IgD-negative memory B cell (primary cell): Measurements from ENCODE around the gene LDLRAP1. TPM values are rescaled to one million over a fixed set of nuclear protein-coding genes. Genes with fewer than 3 reads are reported as not detected.
"Not testable (repeated sequence)": the region's sequence is repeated elsewhere in the genome, so short reads cannot be mapped to it uniquely, and the experiment has no call there.

ENCODE experiments used
- H3K27ac Mint-ChIP-seq, 3 donors: one replicate each; pipeline ENCODE4 v1.8.0; 2020 to 2022; ENCODE audit warnings: mild to moderate bottlenecking in 3 of 3, mixed read lengths in 3 of 3, moderate library complexity in 1 of 3
- H3K27me3 Mint-ChIP-seq: one replicate; pipeline ENCODE4 v1.8.0; 2021; ENCODE audit warnings: mixed read lengths
- H3K36me3 Mint-ChIP-seq: one replicate; pipeline ENCODE4 v1.8.0; 2020; ENCODE audit warnings: mild to moderate bottlenecking, mixed read lengths
- H3K4me1 Mint-ChIP-seq, 3 donors: one replicate each; pipeline ENCODE4 v1.8.0; 2020 to 2022; ENCODE audit warnings: mixed read lengths in 3 of 3, mild to moderate bottlenecking in 1 of 3
- H3K4me3 Mint-ChIP-seq, 4 donors: one replicate each; pipeline ENCODE4 v1.8.0; 2020 to 2022; ENCODE audit warnings: mild to moderate bottlenecking in 4 of 4, mixed read lengths in 4 of 4, moderate library complexity in 3 of 4
- H3K9me3 Mint-ChIP-seq, 3 donors: one replicate each; pipeline ENCODE4 v1.8.0; 2020 to 2021; ENCODE audit warnings: mixed read lengths in 3 of 3, mild to moderate bottlenecking in 1 of 3
- polyA plus RNA-seq: library from polyadenylated mRNA; unstranded; fragments of 300-500 nt; fragmentation: Illumina TruSeq; gene quantifications from one replicate; pipeline ENCODE4 v1.2.3, GENCODE V29; 2021

The LDLRAP1 gene
- polyA plus RNA-seq, 1 donor from 2014 or later = 60.5 TPM

- H3K27me3 Mint-ChIP-seq = peaks cover 29% of the 10 kb centered on the region
- peaks cover 2 to 21% (median 10%) of the 10 kb centered on the region in 3 donors for H3K4me1 Mint-ChIP-seq
- not testable (repeated sequence) for H3K36me3 Mint-ChIP-seq, H3K9me3 Mint-ChIP-seq, H3K27ac Mint-ChIP-seq, H3K4me3 Mint-ChIP-seq
These were observed 60.6 kb downstream of the LDLRAP1 start for GRCh38 chr1:25603779-25604538.

DNA sequence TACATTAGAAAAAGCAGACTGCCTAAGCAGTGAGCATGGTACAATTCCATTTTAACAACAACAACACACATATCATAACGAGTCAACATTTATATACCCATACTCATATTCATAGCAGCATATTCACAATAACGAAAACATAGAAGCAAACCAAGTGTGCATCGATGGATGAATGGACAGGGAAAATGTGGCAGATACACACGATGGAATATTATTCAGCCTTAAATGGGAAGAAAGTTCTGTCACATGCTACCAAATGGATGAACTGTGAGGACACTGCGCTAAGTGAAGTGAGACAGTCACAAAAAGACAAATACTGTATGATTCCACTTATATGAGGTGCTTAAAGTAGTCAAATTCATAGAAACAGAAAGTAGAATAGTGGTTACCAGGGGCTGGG lies 63.7 kb downstream of the LDLRAP1 start:
- H3K4me1 Mint-ChIP-seq = peaks cover 2 to 16% (median 9%) of the 10 kb centered on the region in 3 donors
- H3K4me3 Mint-ChIP-seq = no peak overlapping the region

DNA sequence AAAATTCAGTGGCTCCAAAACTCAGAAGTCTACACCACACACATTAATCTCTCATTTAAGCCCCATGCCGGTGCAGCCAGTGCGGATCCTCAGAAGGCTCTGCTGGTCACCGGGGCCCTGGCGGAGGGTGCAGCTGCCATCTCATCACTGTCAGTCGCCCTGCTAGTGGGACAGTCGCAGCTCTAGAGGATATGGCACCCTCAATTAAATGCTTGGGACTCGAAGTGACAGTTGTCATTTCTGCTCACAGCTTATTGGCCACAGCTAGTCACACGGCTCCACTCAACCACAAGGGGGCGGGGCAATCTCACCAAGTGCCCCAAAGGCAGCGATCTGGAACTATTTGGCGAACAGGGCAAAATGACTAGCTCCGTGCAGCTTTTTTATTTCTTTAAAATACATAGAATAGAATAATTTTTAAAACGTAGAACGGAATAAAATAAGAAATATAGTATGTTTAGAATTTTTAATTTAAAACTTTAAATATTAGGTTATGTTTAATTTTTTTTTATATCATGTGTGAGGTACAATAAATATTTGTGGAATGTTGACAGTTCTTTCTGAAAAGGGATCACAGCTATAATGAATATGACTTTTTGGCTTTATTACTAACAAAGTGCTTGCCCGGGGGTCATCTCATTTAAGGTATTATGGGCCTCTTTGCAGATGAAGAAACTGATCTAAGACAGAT lies 65.2 kb downstream of the LDLRAP1 start:
- Mint-ChIP-seq H3K4me1 (peaks cover 2 to 16% (median 9%) of the 10 kb centered on the region in 3 donors), H3K27ac (no peak overlapping the region), H3K36me3 (no peaks in the 10 kb centered on the region), H3K9me3 (no peaks in the 10 kb centered on the region), H3K4me3 (peak overlapping the region in 2 of 4 donors; percentile 25 to 40), H3K27me3 (peaks cover 34% of the 10 kb centered on the region)

More for the DNA sequence above, 63.7 kb downstream of the LDLRAP1 start:
- H3K27me3 Mint-ChIP-seq = peaks cover 35% of the 10 kb centered on the region
- no peak overlapping the region for H3K27ac Mint-ChIP-seq
- no peaks in the 10 kb centered on the region for H3K9me3 Mint-ChIP-seq
- H3K36me3 Mint-ChIP-seq = no peaks in the 10 kb centered on the region

DNA sequence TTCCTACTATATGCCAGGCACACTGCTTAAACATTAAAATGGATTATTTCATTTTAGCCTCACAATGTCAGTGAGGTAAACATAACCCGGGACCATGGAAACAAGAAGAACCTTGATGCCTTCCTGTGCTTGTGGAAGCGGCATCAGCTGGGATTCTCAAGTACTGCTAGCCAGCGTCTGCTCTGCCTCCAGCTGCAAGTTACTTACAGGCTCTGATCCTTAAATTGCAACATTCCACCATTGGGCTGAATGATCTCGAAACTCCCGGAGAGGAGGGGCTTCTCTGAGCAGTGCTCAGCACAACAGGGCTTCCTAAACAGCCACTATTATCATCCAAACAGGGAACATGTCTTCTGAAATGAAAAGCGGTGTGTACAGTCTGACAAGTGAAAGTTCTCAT lies 66.5 kb downstream of the LDLRAP1 start:
- no peaks in the 10 kb centered on the region for H3K9me3 Mint-ChIP-seq
- H3K27me3 Mint-ChIP-seq = peaks cover 34% of the 10 kb centered on the region
- H3K27ac Mint-ChIP-seq = no peak overlapping the region
- H3K4me3 Mint-ChIP-seq = no peak overlapping the region
- peaks cover 4 to 18% (median 14%) of the 10 kb centered on the region in 3 donors for H3K4me1 Mint-ChIP-seq
- H3K36me3 Mint-ChIP-seq = no peaks in the 10 kb centered on the region

DNA sequence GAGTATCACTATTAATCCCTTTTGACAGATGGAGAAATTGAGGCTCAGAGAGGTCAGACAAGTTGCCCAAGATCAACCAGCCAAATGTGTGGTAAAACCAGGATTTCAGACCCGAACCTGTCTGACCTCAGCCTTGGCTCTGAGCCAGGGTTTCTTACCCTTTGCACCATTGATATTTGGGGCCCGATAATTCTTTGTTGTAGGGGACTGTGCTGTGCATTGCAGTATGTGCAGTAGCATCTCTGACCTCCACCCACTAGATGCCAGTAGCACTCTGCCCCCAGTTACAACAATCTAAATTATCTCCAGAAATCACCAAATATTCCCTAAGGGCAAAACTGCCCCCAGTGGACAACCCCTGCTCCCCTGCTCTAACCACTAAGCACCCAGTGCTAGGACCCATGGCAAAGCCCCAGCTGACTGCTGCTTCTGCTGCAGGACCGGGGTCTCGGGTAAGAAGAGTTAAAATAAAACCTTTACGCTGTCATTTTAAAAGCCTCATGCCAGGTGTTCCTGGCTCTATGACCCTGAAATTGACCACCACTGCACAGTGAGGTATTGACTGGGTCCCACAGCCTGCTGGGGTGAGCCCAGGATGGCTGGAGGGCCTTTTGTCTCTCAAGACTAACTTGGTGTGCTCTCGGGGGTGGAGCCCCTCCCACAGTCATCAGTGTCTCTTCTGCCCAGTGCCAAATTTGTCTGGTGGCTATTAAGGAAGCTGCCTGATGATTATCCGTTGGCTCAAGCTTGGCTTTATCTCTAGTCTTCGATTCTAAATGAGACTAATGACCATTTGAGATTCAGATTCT lies 67.6 kb downstream of the LDLRAP1 start:
- no peaks in the 10 kb centered on the region for H3K9me3 Mint-ChIP-seq
- H3K27me3 Mint-ChIP-seq = peaks cover 25% of the 10 kb centered on the region
- peaks cover 10 to 23% (median 21%) of the 10 kb centered on the region in 3 donors for H3K4me1 Mint-ChIP-seq
- H3K36me3 Mint-ChIP-seq = no peaks in the 10 kb centered on the region
- H3K4me3 Mint-ChIP-seq = peak overlapping the region in 1 of 4 donors; percentile 43
- no peak overlapping the region for H3K27ac Mint-ChIP-seq

DNA sequence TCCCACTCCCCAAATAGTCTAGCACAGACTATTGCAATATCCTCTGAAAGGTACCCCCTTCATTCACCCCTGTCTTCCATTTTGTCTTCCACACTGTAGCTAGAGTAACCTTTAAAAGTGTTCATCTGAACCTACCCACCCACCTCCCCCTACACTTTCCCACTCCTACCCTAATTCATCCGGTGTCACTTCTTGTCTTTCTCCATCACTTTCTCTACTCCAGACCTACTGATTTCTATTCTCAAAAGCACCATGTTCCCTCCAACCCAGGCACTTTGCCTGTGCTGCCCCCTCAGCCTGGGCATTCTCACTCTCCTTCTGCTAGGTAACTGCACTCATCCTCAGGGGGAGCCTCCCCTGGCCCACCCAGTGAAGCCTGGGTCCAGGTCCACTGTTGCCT lies 68.4 kb downstream of the LDLRAP1 start:
- Mint-ChIP-seq H3K27ac (no peak overlapping the region), H3K4me3 (no peak overlapping the region), H3K36me3 (no peaks in the 10 kb centered on the region), H3K9me3 (no peaks in the 10 kb centered on the region), H3K4me1 (peaks cover 10 to 22% (median 21%) of the 10 kb centered on the region in 3 donors), H3K27me3 (peaks cover 21% of the 10 kb centered on the region)

- Mint-ChIP-seq H3K9me3 (no peaks in the 10 kb centered on the region), H3K4me1 (peaks cover 10 to 21% (median 16%) of the 10 kb centered on the region in 3 donors), H3K4me3 (no peak overlapping the region), H3K36me3 (no peaks in the 10 kb centered on the region), H3K27ac (no peak overlapping the region), H3K27me3 (peaks cover 16% of the 10 kb centered on the region)
These were observed 69.0 kb downstream of the LDLRAP1 start for GRCh38 chr1:25612421-25612820.

DNA sequence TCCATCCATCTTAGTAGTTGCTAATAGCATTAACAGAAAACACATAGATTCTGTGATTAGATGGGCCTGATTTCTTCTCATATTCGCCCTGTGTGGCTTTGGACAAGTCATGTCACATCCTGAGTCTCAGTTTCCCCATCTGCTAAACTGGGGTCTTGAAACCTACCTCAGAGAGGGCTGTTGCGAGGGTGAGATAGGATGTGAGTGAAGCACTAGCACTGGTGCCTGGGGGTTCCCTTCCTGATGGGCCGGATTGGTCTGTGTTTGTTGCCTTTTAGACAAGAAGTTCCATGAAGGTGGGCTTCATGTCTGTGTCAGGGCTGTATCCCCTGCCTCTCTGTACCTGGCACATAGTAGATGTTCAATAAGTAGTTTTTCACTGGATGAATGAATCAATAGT lies 69.7 kb downstream of the LDLRAP1 start:
- Mint-ChIP-seq H3K4me3 (peak overlapping the region in 1 of 4 donors; percentile 51), H3K9me3 (no peaks in the 10 kb centered on the region), H3K27me3 (peaks cover 16% of the 10 kb centered on the region), H3K27ac (peak overlapping the region in 1 of 3 donors; percentile 31), H3K4me1 (peaks cover 10 to 21% (median 16%) of the 10 kb centered on the region in 3 donors), H3K36me3 (no peaks in the 10 kb centered on the region)

DNA sequence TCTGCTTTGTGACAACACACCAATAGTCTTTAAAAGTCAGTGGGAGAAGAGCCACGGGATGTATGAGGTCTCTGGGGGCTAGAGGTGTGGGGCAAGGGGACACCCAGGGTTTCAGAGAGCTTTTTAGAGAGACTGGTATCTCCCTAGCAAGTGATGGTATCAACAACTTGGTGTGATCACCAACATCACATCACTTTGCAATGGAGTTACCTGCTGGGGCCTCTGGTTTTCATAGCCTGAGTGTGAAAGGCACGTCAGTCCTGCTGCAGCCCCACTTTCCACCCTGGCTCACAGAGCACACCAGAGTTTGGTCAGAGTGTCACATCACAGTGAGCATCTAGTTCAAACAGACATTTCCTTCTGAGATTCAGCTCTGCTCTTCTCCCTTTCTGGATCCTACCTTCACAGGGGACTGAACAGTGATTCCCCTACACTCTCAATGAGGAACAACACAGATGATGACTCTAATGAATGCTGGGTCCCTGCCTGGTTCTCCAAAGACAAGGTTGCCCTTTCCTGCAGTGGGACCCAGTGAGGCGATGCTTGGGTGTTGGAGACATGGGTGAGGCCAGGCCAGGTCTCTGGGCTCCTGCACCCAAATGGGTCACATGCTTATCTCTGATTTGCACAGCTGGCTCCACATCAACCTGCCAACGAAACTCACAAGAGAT lies 71.2 kb downstream of the LDLRAP1 start:
- H3K4me3 Mint-ChIP-seq = peak overlapping the region in 3 of 4 donors; percentile 12 to 51 (median 21)
- peaks cover 14 to 16% (median 16%) of the 10 kb centered on the region in 3 donors for H3K4me1 Mint-ChIP-seq
- H3K36me3 Mint-ChIP-seq = no peaks in the 10 kb centered on the region
- H3K27me3 Mint-ChIP-seq = peaks cover 25% of the 10 kb centered on the region
- no peaks in the 10 kb centered on the region for H3K9me3 Mint-ChIP-seq
- peak overlapping the region; percentile 7 to 80 (median 74) for H3K27ac Mint-ChIP-seq

DNA sequence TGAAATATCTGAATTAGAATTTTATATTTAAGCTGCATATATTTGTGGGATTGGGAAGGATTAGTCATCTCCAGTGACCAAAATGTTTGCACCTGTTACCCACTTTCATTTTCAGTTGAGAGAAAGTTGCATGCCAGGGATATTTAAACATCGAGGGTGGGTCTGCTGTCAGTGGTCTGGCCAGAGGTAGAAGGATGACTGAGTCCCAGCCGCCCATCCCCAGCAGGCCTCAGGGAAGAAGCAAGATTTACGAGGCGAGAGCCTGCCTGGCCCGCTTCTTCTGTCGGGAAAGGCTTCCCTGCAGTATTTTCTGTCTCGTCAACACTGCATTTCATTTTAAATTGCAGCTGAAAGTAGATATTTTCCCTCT lies 71.8 kb downstream of the LDLRAP1 start:
- Mint-ChIP-seq H3K4me3 (peak overlapping the region in 3 of 4 donors; percentile 21 to 78 (median 51)), H3K27me3 (peaks cover 22% of the 10 kb centered on the region), H3K27ac (peak overlapping the region in 2 of 3 donors; percentile 7 to 65), H3K4me1 (peaks cover 14 to 16% (median 16%) of the 10 kb centered on the region in 3 donors), H3K36me3 (no peaks in the 10 kb centered on the region), H3K9me3 (no peaks in the 10 kb centered on the region)

DNA sequence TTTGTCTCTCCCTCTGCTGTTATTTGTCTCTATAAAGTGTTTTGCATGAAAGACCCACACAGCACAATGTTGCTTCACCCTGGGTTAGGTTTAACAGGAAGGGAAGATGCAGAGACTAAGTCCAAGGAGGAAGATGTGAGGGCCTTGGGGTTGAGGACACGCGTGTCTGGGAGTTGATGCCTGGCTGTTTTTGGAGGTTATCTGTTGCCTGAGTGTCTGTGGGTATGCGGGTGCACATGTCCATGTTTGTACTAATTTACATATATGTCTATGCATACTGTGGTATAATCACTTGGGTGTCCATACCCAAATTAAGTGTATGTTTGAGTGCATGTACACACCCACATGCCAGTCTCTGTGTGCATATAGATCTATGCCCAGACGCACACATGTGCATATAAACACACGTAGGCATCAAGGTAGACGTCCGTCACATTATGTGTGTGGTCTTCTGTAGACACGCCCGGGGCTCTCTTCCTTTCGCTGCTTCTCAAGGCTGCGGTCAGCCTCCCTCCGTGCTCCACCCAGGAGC lies 72.2 kb downstream of the LDLRAP1 start:
- peak overlapping the region; percentile 7 to 76 (median 65) for H3K27ac Mint-ChIP-seq
- H3K27me3 Mint-ChIP-seq = peaks cover 23% of the 10 kb centered on the region
- H3K4me1 Mint-ChIP-seq = peaks cover 14 to 19% (median 16%) of the 10 kb centered on the region in 3 donors
- H3K4me3 Mint-ChIP-seq = peak overlapping the region; percentile 51 to 89 (median 72)
- no peaks in the 10 kb centered on the region for H3K9me3 Mint-ChIP-seq
- no peaks in the 10 kb centered on the region for H3K36me3 Mint-ChIP-seq

DNA sequence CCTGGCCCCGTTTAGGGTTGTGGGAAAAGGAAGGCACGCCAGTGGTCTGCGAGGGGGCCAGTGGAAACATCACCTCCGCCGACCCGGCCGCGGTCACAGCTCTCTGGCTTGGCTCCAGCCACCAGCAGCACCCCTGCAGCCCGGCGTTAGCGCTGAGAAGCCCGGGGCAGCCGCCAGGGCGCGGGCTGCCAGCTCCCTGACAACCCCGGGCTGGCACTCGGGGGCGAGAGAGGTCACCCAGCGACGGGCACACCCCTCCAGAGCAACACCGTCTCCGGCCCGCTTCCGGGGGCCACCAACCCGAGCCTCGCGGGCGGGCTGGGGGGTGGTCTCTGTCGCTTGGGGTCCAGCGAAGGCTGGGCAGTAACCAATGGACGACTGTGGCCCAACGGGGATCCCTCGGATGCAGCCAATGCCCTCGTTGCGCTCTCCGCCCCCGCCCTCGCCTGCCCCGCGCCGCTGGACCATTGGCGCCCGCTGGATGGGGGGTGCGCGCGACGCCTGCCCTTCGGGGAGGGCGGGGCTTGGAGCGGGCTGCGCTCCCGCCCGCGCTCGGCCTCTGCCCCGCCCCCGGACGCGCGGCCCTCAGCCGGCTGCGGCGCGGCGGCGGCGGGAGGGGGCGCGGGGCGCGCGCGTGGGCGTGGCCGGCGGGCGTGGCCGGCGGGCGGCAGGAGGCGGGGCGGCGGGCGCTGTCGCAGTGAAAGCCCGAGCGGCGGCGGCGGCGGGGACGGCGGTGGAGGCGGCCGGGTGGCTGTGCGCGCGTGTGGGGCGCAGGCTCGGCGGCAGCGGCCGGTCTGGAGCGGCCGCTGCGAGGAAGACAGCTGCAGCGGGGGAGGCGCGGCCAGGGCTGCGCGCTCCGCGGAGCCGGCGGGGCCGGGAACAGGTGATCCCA lies 72.9 kb downstream of the LDLRAP1 start, which contains the start of gene MAN1C1:
MAN1C1 (plus strand) TSS at position 697 of the 892 bp plus-strand sequence. CDS start 1,007 bp downstream, outside the sequence.
- peaks cover 21% of the 10 kb centered on the region for H3K27me3 Mint-ChIP-seq
- peaks cover 14 to 22% (median 16%) of the 10 kb centered on the region in 3 donors for H3K4me1 Mint-ChIP-seq
- no peaks in the 10 kb centered on the region for H3K36me3 Mint-ChIP-seq
- peak within 1 kb of the TSS; percentile 51 to 89 (median 72) for H3K4me3 Mint-ChIP-seq
- no peaks in the 10 kb centered on the region for H3K9me3 Mint-ChIP-seq
- peak within 1 kb of the TSS; percentile 7 to 76 (median 65) for H3K27ac Mint-ChIP-seq

- no peaks in the 10 kb centered on the region for H3K36me3 Mint-ChIP-seq
- H3K27ac Mint-ChIP-seq = no peak overlapping the region
- peaks cover 14 to 22% (median 16%) of the 10 kb centered on the region in 3 donors for H3K4me1 Mint-ChIP-seq
- H3K9me3 Mint-ChIP-seq = no peaks in the 10 kb centered on the region
- H3K4me3 Mint-ChIP-seq = peak overlapping the region in 2 of 4 donors; percentile 63 to 69
- peaks cover 25% of the 10 kb centered on the region for H3K27me3 Mint-ChIP-seq
These were observed 73.7 kb downstream of the LDLRAP1 start for GRCh38 chr1:25616987-25617624.
